NCI-H446 treated with DMSO at 0.1 percent for 48 hours (cell line): ENCODE data around the gene WDR27.

Experiments used
- DNase-seq: peaks from one replicate; lab custom pipeline; 2025; lab: John Stamatoyannopoulos, UW

The WDR27 gene

DNA sequence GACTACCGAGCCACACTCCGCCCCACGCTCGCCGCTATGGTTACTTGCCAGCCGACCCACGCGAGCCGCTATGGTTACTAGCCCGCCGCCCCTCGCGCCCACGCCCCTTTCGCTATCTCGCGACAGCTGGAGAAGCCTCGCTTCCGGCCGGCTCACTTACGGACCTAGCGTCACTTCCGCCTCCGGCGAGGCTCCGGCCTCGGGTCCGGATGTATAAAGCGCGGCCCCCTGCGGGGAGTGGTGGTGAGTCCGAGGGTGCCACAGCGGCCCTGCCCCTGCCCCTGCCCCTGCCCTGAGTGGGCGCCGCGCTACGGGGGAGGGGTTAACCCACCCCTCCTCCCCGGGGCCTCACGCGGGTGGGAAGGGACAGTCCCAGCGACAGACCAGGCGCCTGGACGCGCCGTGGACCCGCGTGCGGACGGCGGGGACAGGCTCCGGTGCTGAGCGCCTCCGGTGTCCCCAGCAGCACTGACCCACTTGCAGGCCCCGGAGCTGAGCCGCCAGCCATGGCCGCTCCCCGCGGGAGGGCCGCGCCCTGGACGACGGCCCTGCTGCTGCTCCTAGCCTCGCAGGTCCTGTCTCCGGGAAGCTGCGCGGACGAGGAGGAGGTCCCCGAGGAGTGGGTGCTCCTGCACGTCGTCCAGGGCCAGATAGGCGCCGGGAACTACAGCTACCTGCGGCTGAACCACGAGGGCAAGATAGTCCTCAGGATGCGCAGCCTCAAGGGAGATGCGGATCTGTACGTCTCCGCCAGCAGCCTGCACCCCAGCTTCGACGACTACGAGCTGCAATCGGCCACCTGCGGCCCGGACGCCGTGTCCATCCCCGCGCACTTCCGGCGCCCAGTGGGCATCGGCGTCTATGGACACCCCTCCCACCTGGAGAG, at the start of gene WDR27, which contains the start of gene C6orf120:
Gene WDR27, minus strand, starts transcription at position 76 of the 886 bp plus-strand sequence. CDS start 13,024 bp downstream, outside the sequence.
Gene C6orf120, plus strand, starts transcription at position 173 of the 886 bp plus-strand sequence. Its CDS starts 334 bp downstream, at position 507.
- peak; percentile 81 for DNase-seq

DNA sequence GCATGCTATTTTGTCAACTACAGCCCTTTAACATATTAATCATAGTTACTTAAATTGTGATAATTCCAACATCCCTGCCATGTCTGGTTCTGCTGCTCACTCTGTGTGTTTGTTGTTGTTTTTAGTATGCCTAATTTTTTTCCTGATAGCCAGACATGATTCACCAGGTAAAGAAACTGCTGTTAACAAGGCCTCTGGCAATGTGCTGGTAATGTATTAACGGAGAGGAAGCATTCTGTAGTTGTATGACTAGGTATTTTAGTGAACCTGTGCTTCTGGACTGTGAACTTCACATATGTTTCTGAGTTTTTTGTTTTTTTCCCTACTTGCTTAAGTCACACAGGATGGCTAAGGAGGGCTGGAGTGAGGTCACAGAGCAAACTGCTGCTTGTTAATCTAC, 44.7 kb upstream of the WDR27 start:
- DNase-seq: no peak

DNA sequence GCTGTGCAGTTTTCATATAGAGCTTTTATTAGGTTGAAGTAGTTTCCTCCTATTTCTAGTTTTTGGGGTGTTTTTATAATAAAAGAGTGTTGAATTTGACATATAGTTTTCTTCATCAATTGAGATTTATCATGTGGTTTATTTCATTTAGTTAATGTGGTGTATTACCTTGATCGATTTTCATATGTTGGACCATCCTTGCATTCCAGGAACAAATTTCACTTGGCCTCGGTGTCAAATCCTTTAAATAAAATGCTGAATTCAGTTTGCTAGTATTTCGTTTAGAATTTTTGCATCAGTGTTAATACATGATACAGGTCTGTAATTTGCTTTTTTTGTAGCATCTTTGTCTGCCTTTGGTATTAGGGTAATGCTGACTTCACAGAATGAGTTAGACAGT, 43.6 kb upstream of the WDR27 start:
- DNase-seq: no peak

DNA sequence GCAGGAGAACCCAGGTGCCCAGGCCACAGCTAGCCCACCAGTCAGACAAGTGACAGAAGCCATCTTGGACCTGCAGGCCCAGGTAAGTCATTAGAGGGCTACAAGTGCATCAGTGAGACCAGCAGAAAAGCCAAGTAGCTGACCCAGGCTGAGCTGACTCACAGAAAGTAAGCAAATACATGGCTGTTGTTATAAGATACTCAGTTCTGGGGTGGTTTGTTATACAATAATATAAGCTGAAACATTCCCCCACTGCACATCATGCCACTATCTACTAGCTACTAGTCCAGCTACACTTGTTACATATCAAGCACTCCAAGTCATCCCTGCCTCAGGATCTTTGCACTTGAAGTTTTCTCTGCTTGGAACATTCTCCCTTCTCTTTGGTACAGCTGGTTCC, 39.5 kb upstream of the WDR27 start:
- DNase-seq: no peak

DNA sequence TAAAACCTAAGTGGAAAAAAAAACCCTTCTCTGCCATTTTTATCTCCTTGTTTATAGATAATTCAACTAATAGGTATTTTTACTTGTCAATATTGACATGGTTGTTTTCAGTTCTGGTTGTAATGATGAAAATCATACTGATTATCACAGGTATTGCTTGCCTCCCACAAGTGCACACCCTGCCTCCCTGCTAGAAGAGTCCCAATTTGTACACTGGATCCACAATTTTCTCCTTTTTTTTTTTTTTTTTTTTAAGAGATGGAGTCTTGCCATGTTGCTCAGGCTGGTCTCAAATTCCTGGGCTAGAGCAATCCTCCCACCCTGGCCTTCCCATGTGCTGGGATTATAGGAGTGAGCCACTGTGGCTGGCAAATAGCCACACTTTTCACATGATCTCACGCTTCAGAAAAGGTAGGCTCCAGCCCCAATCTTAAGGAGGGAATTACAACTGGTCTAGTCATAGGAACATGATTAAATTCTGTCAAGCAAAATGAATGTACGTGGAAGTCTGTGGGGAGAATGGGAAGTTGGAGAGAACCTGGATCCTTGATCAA, 37.2 kb upstream of the WDR27 start:
- DNase-seq: no peak

DNA sequence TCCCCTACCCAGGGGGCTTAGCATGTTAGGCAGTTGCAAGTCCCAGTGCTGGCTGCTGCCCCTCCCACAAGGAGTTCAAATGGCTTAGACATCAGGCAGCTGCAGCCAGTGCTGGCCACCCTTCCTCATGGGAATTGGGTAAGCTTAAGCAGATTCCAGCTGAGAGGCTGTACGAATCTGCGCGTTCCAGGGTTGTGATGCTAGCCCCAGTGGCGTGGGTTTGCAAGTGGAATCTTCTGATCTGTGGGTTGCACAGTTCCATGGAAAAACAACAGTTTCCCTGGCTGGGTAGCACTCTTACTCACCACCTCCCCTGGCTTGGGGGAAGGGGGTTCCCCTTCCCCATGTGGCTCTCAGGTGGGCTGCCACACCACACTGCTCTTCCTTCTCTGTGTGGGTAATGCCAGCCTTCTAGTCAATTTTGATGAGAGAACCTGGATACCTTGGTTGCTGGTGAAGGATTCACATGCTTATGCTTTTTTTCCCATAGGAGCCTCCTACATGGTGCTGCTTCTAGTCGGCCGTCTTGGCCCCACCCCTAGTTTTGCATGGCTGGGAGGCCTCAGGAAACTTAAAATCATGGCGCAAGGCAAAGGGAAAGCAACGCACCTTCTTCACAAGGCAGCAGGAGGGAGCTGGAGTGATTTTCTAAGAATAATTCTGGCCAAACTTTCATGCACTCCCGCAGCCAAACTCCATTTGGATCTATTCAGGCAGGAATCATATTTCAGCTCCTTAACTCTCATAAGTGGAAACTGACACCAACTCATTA, 36.6 kb upstream of the WDR27 start:
- DNase-seq: no peak

DNA sequence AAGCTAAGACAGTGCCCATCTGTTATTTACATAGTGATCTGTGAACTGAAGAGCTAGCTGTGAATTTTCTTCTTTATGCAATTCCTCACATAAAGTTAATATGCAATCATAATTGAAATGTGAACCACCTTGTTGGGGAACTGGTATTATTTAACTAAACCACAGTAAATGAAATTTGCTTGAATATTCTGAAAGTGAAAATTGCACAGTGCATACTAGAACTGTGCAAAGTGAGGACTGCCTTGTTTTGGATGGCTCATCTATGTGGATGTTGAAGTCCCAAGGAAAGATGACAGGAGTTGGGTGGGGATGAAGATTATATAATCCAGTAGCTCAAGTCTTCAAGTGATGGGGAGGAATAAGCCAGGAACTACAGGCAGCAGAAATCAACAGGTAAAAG, 28.1 kb upstream of the WDR27 start:
- no peak for DNase-seq

DNA sequence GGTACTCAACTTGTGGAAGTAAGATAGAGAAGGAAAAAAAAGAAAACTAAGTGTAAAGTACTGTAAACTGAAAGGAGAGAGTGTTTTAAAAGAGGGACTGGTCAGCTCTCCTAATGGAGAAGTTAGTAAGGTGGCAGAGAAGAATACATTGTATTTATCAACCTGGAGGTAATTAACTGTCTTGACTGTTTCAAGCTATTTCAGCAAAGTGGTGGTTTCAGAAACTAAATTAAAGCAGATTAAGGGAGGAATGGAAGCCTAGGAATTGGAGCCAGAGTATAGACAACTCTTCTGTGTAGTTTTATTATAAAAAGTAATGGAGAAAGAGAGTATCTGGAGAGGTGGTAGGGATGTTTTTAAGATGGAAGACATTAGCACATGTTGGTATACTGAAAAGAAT, 25.1 kb upstream of the WDR27 start:
- DNase-seq: no peak

DNA sequence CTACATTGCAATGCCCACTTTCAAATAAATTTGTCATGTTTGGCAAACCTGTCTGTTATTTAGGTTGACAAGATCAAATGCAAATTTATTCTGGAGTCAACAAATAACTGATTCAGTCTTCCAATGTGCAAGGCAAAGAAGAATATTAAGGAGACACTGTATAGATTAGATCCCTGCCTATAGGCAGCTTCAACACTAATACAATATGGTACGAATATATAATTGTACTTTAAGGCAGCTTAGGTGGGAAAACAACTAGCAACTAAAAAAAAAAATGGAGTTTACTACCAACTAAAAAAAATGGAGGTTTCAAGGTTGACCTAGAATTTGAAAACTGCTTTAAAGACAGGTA, 24.2 kb upstream of the WDR27 start:
- no peak for DNase-seq

DNA sequence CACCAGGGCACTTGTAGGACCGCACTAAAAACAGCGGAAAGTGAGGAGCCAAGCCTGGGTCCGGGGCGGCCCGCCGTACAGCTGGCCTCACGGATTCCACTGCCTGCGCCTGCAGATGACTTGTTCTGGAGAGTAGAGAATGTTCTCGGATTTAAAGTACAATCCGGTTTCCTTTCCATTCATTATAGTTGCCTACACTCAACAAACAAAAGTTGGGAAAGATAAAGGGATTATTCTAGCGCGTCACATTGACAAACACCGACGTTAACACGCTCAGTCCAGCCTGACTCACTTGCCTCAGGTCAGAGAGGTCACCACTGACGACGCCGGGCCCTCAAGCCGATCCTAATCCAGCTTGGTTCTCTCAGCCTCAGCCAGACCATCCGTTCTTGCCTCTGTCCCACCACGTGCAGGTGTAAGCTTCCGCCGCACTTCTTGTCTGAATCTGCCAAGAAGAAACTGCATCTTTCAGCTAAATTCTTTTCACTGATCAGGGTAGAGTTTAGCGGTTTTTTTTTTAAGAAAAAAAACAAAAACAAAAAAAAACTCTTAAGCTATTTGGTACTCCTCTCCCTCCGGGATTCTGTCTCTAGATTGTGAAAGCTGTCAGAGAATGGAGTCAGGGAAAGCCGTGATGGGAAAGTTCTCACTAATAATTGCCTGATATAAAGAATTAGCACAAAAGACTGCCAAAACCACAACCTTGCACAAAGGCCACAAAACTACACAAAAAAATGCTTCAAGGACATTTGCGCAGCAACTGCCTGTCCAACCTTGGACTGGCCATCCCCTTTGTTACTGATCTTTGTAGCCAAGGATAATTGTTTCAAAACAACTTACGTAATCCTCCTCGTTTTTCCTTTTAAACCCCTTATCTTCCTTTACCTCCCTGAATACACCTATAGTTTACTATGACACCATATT, 23.6 kb upstream of the WDR27 start:
- no peak for DNase-seq

DNA sequence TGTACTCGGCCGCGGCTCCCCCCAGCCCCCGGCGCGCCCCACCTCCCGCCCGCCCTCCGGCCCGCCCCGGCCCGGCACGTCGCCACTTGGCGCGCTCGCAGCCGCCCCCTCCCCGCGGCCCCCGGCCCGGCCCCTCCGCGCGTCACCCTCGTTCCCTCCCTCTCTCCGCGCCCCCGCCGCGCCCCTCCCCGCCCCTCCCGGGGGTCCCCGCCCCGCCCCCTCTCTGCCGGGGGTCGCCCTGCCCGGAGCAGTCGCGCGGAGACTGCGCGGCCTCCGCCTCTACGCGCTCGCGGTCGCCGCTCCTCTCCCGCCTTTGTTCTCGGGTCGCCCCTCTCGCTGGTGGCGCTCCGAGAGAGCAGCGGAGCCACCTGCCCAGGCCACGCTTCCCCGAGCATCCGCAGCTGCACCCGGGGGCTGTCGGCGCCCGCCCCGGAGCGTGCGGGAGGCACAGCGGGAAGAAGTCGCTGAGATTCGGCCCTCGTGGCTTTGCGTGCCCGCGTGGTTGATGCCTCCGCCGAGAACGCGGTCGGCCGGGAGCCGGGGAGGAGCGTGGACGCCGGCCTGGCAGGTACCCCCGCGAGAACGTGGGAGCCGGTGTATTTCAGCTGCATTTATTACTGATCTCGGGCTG, 22.8 kb upstream of the WDR27 start, which contains the start of gene PHF10:
Gene PHF10, minus strand, starts transcription at position 7 of the 631 bp plus-strand sequence. CDS start 569 bp downstream, outside the sequence.
- DNase-seq: no peak

DNA sequence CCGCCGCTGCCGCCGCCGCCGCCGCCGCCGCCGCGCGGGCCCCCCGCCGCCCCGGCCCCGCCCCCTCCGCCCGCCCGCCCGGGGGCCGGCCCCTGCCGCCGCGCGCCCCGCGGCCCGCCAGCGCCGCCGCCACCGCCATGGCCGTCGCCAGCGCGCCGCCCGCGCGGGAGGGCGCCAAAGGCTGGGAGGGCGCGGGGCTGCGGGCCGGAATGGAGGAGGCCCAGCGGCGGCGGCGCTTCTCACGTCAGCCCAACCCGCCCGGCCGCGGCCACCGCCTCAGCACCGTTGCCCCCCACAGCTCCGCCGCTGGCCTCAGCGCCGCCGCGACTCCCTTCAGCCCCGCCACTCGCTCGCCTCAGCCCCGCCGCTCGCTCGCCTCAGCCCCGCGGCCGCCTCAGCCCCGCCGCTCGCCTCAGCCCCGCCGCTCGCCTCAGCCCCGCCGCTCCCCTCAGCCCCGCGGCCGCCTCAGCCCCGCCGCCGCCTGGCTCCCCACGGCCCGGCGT, 22.2 kb upstream of the WDR27 start:
- DNase-seq: no peak

DNA sequence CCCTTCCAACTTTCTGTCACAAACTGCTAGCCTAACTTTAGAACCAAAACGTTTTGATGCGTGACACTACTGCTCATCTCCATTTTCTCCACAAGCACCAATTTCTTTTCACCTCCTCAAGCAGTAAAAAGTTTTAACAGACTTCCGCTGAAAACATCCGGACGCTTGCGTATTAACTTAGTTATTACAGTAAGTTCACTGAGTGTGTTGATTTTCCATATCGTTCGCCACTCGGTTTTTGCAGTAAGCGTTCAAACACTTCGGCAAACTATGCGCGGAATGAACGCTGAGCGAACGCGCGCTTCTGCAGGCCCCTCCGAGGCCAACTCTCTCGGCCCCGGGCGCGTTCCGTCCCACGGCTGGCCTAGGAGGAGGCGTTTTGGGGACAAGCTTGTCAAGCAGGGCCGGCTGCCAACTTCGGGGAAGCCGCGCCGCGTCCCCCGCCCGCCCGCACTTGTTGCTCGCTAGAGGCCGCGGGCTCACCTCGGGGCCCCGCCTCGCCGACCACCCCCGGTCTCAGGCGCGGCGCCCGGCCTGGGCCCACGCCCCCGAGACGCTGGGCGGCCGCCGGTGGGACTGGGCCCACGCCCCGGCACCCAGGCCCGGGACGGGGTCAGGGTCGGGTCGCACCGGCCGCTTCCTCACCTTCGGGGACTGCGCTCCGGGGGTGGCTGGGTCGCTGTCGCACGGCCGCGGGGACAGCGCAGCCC, 21.5 kb upstream of the WDR27 start:
- no peak for DNase-seq

DNA sequence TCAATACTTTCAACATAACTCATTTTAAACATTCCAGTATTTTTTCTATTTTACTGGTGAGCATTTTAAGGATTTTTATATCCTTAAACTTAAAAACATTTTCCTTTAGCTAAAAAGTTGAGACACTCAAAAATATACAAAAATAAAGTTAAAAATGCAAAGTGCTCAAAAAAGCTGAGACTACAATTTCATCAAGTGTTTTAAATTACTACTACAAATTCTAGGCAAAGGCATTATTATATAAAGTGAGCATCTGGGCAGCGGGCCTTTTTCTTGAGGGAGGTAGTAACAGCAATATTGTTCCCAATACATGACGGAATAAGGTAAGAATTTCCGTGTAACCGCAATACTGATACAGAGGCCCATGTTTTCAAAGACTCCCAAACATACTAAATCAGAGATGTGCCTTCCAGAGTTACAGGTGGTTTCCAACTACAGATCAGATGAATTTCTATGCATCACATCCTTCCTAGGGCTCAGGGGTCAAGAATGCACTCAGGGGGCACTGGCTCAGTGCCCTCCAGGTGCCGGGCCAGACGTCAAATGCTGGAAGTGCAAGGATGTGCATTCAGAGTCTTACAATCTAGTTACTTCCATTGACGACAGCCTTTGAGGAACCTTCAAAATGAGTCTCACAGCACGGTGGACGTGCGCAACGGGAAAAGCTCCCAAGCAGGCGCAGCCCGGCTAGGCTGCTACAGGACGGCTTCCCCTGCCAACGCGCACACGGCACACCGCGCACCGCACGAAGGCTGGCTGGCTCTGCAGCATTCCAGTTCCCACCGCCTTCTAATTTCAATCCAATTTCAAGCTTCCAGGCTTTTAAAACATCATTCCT, 20.8 kb upstream of the WDR27 start:
- DNase-seq: no peak

DNA sequence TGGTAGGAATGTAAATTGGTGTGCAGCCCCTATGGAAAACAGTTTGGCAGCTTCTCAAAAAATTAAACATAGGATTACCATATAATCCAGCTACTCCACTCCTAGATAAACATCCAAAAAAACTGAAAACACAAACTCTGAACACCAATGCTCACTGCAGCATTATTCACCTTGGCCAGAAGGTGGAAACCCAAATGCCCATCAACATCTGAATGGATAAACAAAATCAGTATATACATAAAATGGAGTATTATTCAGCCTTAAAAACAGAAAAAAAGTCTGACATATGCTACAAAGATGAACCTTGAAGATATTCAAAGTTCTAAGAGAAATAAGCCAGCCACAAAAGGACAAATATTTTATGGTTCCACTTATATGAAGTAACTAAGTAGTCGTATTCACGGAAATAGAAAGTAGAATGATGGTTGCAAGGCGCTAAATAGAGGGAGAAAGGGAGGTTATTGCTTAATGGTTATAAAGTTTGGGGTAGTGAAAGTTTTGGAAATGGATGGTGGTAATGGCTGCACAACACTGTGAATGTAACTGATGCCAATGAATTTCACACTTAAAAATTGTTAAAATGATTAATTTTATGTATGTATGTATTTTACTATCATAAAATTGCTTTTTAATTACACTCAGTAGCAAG, 18.5 kb upstream of the WDR27 start:
- DNase-seq: no peak

DNA sequence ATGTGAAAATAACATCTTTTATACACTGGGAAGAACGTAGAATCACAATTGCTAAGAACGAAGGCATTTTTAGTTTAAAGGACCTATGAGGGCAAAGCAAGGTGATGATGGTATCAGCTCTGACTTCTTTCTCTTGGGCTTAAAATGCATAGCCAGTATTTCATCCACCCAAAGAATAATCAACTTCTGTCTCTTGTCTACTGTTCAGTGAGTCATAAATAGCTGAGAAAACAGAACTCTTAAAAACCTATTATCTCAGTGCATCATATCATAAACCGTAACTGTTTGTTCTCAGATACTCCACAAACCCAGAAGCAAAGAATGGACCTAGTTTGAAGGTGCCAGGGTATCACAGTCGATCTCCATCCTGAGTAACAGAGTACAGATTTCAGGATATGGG, 17.3 kb upstream of the WDR27 start:
- DNase-seq: no peak

DNA sequence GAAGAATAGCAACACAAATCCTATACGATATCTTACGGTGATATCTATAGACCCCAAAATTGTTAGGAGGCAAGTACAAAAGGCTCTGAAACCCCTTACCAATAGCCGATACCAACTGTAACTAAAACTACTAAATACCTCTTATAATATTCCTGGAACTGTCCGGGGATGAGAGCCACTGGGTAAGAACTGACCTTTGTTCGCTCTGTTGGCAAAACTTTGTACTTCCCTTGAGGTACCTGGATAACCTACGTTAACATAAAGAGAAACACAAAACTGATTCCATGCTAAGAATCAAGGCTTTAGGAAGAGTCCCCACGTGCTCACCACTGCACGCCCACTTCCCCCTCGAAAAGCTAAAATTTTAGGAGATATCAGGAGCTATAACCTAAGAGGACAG, 12.8 kb upstream of the WDR27 start:
- DNase-seq: no peak

DNA sequence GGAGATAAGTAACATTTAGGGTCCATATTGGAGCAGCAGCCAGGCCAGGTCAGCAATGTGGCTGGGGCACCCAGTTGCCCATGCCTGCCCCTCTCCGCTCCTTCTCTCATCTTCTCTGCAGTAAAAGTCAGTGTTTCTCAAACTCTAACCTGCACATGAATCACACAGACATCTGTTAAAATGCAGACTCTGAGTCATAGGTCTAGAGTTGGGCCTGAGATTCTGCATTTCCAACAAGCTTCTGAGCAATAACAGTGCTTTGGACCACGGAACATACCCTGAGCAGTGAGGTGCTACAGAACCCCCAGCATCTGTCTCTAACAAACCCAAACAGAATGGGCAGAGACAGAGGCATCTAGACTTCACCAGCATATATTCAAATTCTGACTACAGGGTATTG, 12.3 kb upstream of the WDR27 start:
- no peak for DNase-seq

DNA sequence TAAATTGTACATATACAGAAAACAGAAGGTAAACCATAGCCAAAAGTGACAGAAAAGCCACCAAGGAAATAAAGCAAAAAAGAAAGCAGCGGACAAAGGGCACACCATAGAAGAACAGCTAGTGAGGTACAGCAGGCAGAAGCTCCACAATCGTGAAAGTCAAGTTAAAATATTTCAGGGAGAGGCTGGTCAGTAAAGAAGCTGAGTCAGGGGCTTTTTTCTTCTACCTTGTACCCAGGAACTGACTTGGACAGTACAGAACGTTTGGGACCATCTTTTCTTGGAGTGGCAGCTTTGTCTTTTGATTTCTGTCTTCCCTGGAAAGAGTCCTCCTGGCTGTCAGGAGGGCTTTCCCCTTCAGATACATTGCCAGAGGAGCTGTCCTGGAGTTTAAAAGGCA, 8.2 kb upstream of the WDR27 start:
- no peak for DNase-seq
